Parathyroid adenoma (tissue), 2 donors: ENCODE results near the gene ZNF862.

Source experiments
- H2AFZ ChIP-seq: fragments of 300-600 bp; sonication (generic); one replicate; pipeline ENCODE4 v1.7.0; 2017; ENCODE audit warnings: antibody characterized with exemption, mild to moderate bottlenecking
- H3K27ac ChIP-seq: fragments of 300-600 bp; sonication (generic); one replicate; pipeline ENCODE4 v1.7.0; 2017
- H3K27me3 ChIP-seq: fragments of 300-600 bp; sonication (generic); one replicate; pipeline ENCODE4 v1.7.0; 2017; ENCODE audit warnings: low read length; ENCODE audit not compliant: control insufficient read depth, insufficient read depth
- H3K36me3 ChIP-seq: fragments of 300-600 bp; sonication (generic); one replicate; pipeline ENCODE4 v1.7.0; 2017; ENCODE audit warnings: low read length; ENCODE audit not compliant: control insufficient read depth, insufficient read depth
- H3K4me1 ChIP-seq: fragments of 300-600 bp; sonication (generic); one replicate; pipeline ENCODE4 v1.7.0; 2017; ENCODE audit warnings: control low read depth
- H3K4me2 ChIP-seq: fragments of 300-600 bp; sonication (generic); one replicate; pipeline ENCODE4 v1.7.0; 2017; ENCODE audit warnings: low read length
- H3K4me3 ChIP-seq: fragments of 300-600 bp; sonication (generic); one replicate; pipeline ENCODE4 v1.7.0; 2017; ENCODE audit warnings: low read depth, low read length
- H3K79me2 ChIP-seq: fragments of 300-600 bp; sonication (generic); one replicate; pipeline ENCODE4 v1.7.0; 2017; ENCODE audit warnings: control low read depth
- H3K9ac ChIP-seq: fragments of 300-600 bp; sonication (generic); one replicate; pipeline ENCODE4 v1.7.0; 2017; ENCODE audit warnings: mild to moderate bottlenecking
- H3K9me3 ChIP-seq: fragments of 300-600 bp; sonication (generic); one replicate; pipeline ENCODE4 v1.7.0; 2017; ENCODE audit warnings: low read length; ENCODE audit not compliant: control insufficient read depth
- CTCF ChIP-seq: fragments of 300-600 bp; sonication (generic); IDR thresholded peaks from one replicate; pipeline ENCODE4 v1.7.0; 2017; ENCODE audit warnings: antibody characterized with exemption, mild to moderate bottlenecking
- donor health status: primary hyperparathyroidism.

The ZNF862 gene

DNA sequence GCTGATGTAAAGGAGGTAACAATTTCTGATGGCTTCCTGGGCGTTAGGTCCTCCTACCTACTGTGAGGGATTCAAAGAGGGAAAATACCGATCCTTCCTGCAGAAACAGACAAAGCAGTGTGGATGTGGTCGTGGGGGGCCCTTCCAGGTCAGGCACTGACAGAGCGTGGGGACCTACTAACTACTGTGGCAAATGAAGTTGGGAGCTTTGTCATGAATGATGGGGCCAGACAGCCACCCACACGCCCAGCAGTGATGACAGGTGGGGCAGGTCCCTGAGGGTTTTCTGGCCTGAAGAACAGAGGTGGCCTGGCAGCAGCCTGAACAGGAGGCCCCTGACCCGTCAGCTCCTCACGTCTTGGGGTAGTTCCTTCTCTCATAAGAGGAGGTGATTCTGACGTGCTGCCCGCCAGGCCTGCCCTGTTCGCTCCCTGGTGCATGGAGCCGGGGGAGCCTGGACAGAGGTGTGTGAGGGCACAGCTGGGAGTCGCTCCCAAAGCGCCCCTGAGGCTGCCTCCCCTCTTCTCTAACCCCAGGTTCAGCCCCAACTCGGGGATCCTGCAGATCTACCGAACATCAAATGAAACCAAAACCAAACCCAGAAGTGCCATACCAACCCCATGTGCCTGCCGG, 39.8 kb downstream of the ZNF862 start:
- no peaks in the 10 kb centered on the region for H3K9me3 ChIP-seq
- no peak overlapping the region for H2AFZ ChIP-seq
- no peaks in the 10 kb centered on the region for H3K79me2 ChIP-seq
- no peaks in the 10 kb centered on the region for H3K36me3 ChIP-seq
- H3K27me3 ChIP-seq = no peaks in the 10 kb centered on the region
- H3K27ac ChIP-seq = no peak overlapping the region
- no peak overlapping the region for H3K9ac ChIP-seq
- H3K4me2 ChIP-seq = no peak overlapping the region
- no peak overlapping the region for H3K4me3 ChIP-seq
- TF ChIP-seq CTCF = no peak
- no peaks in the 10 kb centered on the region for H3K4me1 ChIP-seq

GRCh38 chr7:149878523-149878921, 40.3 kb downstream of the ZNF862 start:
- H3K36me3 ChIP-seq = no peaks in the 10 kb centered on the region
- no peaks in the 10 kb centered on the region for H3K27me3 ChIP-seq
- H3K27ac ChIP-seq = no peak overlapping the region
- H3K4me1 ChIP-seq = peaks cover 1% of the 10 kb centered on the region
- H3K4me2 ChIP-seq = no peak overlapping the region
- H3K9me3 ChIP-seq = no peaks in the 10 kb centered on the region
- no peak overlapping the region for H3K9ac ChIP-seq
- H3K79me2 ChIP-seq = no peaks in the 10 kb centered on the region
- H3K4me3 ChIP-seq = no peak overlapping the region
- no peak overlapping the region for H2AFZ ChIP-seq
- TF ChIP-seq CTCF = no peak

- Histone ChIP-seq H3K9me3 (no peaks in the 10 kb centered on the region), H3K4me1 (peaks cover 9% of the 10 kb centered on the region), H3K4me2 (no peak overlapping the region), H3K9ac (no peak overlapping the region), H3K36me3 (no peaks in the 10 kb centered on the region), H2AFZ (no peak overlapping the region), H3K79me2 (no peaks in the 10 kb centered on the region), H3K27me3 (no peaks in the 10 kb centered on the region), H3K4me3 (no peak overlapping the region), H3K27ac (no peak overlapping the region)
- TF ChIP-seq CTCF = no peak
Measured at GRCh38 chr7:149879271-149879743, 41.1 kb downstream of the ZNF862 start.

DNA sequence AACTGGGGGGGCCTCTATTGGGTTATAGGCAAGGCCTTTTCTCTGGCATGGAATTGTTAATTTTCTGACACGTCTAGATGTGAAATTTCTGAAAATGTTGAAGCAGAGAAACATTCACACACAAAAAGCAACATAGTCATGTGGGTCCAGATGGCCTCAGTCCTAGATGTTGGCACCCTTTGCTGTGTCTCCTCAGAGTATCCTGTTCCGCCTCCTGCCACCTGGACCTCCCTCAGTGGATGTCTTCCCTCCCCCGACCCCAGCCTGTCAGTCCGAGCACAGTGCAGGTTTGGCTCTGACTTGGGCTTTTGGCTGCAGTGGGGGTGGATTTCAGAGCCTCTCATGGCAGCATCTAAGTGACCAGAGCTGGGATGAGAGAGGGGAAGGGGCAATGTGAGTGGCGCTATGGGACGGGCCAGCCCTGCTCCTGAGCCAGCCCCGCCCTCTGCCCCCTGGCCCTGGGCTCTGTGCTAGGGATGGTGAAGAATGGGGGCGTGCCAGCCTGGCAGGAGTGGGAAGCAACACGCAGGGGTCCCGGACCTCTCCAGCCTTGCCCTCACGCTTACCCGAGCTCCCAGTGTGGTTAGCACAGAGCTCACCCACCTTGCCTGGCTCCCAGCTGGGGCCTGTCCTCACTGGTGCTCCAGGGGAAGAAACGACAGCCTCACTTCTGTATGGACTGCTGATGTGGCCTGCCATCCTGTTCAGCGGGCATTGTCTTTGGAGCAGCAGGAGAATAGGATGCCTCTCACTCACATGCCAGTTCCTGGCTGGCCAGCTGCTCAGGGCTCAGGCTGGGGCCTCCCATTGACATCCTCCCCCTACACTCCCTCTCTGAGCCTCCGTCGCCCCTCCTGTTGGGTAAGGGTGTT, 41.8 kb downstream of the ZNF862 start:
- TF ChIP-seq CTCF = no peak
- Histone ChIP-seq H3K9me3 (no peaks in the 10 kb centered on the region), H3K9ac (no peak overlapping the region), H2AFZ (no peak overlapping the region), H3K27me3 (no peaks in the 10 kb centered on the region), H3K36me3 (no peaks in the 10 kb centered on the region), H3K4me1 (peaks cover 14% of the 10 kb centered on the region), H3K79me2 (no peaks in the 10 kb centered on the region), H3K27ac (no peak overlapping the region), H3K4me2 (no peak overlapping the region), H3K4me3 (no peak overlapping the region)
